Peyer's patch (tissue), 4 donors: Measurements from ENCODE around the gene ZBTB46.

Experiments
- CTCF ChIP-seq, 6 experiments: fragments of 450-650 bp in 4 of 6; fragments of 200-600 bp in 2 of 6; sonication (generic) in 1 of 6; IDR thresholded peaks; one replicate each; pipeline ENCODE4 v1.5.1; 2017 to 2019; ENCODE audit warnings: antibody characterized with exemption in 6 of 6, mild to moderate bottlenecking in 3 of 6, moderate library complexity in 1 of 6
- POLR2A ChIP-seq, 2 donors: fragments of 450-650 bp; IDR thresholded peaks; one replicate each; pipeline ENCODE4 v1.5.1; 2017; ENCODE audit warnings: antibody characterized with exemption in 2 of 2, mild to moderate bottlenecking in 2 of 2, moderate library complexity in 2 of 2

GRCh38 chr20:63834491-63834880 is 3.4 kb upstream of the ZBTB46 start:
- TF ChIP-seq CTCF (IDR thresholded peaks at IDR 0.05) (no peak), POLR2A (IDR thresholded peaks at IDR 0.05) (no peak)
